HG02759 (cell line): Measurements from ENCODE around the gene DOC2A.
"Not testable (repeated sequence)": the region's sequence is repeated elsewhere in the genome, so short reads cannot be mapped to it uniquely, and the experiment has no call there.

ENCODE experiments used
- ATAC-seq: cut with Tn5 transposase; IDR thresholded peaks from one replicate; pipeline ENCODE4 v1.9.1; 2021; ENCODE audit warnings: mild to moderate bottlenecking, moderate library complexity; ENCODE audit not compliant: unreplicated experiment

The DOC2A gene

GRCh38 chr16:30027588-30028437 lies 17.0 kb upstream of the DOC2A start:
- no peak for ATAC-seq

DNA sequence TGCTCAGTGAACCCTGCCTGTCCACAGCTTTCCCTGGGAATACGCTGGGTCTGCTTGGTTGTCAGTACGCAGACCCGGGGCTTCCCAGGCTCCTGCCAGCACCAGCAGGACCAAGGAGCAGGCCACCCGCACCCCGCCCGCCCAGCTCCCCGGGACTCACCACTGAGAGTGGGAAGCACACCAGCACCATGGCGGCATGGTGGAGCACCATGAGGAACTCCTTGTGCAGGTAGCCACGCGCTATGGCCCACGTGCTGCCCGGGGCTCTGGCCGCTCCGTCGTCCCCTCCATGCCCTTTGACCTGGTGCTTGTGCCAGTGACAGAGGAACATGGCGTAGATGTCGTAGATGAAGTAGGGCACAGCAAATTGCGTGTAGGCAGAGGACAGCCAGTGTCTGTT lies 15.6 kb upstream of the DOC2A start:
- ATAC-seq: no peak

GRCh38 chr16:30025574-30025973 lies 14.7 kb upstream of the DOC2A start:
- ATAC-seq: no peak

GRCh38 chr16:30025156-30025555 lies 14.3 kb upstream of the DOC2A start:
- no peak for ATAC-seq

DNA sequence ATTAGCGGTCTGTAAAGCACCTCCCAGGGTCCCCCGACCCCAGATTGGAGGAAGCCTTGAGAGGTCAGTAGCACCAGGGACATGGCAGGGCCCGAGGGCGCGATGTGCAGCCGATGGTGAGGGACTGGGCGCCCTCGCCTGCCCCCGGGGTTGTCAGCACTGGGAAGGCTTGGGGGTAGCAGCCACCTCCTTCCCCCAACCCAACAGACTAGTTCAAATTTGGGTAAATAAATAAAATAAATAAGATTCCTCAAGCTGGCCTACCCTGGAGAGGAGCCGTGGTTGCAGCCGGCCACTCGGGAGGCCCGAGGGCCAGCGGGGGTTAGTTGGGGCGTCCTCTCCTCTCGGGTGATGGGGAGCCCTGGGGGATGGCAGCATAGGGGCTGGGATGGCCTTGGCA lies 13.6 kb upstream of the DOC2A start:
- ATAC-seq: no peak

GRCh38 chr16:30023586-30023985 lies 12.8 kb upstream of the DOC2A start:
- ATAC-seq: no peak

GRCh38 chr16:30022887-30023286 lies 12.1 kb upstream of the DOC2A start, which contains the start of gene C16orf92:
Gene C16orf92 (plus strand): TSS chr16:30023198. CDS start chr16:30023341, 143 bp downstream.
- no peak for ATAC-seq

DNA sequence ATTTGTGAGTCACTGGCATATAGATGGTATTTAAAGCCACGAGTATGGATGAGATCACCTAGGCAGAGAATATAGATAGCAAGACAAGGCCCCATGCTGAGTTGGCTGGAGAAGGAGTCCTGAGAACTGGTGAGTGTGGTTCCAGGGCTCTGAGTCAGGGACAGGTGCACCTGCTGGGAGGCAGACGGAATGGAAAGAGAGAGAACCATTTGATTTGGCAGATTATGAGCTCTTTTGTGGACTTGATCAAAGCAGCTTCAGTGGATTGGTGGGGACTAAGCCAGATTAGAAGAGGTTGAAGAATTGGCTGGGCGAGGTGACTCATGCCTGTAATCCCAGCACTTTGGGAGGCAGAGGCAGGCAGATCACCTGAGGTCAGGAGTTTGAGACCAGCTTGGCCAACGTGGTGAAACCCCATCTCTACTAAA lies 7.9 kb upstream of the DOC2A start:
- ATAC-seq: no peak

DNA sequence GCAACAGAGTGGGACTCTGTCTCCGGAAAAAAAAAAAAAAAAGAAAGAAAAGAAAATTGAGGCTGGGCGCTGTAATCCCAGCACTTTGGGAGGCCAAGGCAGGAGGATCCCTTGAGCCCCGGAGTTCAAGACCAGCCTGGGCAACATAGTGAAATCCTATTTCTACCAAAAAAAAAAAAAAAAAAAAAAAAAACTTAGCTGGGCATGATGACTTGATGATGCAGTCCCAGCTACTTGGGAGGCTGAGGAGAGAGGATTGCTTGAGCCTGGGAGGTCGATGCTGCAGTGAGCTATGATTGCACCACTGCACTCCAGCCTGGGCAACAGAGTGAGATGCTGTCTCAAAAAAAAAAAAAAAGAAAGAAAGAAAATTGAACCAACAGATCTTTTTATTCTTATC lies 7.1 kb upstream of the DOC2A start:
- ATAC-seq: not testable (repeated sequence)

DNA sequence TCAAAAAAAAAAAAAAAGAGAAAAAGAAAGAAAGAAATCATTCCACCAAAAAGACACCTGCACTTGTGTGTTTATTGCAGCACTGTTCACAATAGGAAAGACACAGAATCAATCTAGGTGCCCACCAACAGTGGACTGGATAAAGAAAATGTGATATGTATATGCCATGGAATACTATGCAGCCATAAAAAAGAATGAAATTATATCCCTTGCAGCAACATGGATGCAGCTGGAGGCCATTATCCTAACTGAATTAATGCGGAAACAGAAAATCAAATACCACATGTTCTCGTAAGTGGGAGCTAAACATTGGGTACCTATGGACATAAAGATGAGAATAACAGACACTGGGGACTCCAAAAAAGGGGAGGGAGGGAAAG lies 6.4 kb upstream of the DOC2A start:
- ATAC-seq: no peak

GRCh38 chr16:30016555-30017276 lies 5.9 kb upstream of the DOC2A start:
- no peak for ATAC-seq

- ATAC-seq: not testable (repeated sequence)
These were observed 4.6 kb upstream of the DOC2A start for GRCh38 chr16:30015450-30015849.

- ATAC-seq: not testable (repeated sequence)
These were observed 1.8 kb upstream of the DOC2A start for GRCh38 chr16:30012598-30012997.

DNA sequence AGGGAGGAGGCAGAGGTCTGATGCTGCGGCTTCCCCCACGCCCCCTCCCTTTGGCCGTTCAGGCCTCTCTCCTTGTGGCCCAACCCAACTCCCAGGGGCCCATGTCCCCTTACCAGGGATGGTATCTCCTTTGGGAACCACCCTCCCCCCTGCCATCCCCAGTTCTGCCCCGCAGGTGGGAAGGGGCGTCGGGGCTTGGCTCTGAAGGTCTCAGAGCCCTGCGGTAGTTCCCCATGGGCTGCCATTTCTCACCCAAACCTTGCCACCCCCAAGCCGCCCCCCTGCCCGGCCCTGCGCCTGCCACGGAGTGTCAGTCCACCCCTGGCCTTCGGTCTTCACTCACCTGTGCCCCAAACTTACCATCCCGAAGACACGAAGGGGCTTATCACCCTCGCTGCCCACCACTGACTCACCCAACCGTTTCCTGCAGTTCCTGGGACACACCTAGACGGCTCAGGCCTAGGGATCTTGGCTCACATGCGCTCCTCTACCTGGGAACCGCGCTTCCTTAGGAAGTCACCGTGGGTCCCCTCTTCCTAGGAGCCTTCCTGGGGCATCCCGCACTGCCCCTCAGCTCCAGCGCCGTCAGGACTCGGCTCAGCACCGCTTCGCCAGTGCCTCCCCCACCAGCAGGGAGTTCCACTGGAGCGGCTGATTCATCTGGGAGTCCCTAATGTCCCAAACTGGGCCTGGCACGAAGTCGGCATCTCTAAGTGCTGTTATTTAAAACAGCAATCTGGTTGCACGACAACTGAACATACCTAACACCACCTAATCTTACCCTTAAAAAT lies 1.1 kb upstream of the DOC2A start:
- no peak for ATAC-seq

DNA sequence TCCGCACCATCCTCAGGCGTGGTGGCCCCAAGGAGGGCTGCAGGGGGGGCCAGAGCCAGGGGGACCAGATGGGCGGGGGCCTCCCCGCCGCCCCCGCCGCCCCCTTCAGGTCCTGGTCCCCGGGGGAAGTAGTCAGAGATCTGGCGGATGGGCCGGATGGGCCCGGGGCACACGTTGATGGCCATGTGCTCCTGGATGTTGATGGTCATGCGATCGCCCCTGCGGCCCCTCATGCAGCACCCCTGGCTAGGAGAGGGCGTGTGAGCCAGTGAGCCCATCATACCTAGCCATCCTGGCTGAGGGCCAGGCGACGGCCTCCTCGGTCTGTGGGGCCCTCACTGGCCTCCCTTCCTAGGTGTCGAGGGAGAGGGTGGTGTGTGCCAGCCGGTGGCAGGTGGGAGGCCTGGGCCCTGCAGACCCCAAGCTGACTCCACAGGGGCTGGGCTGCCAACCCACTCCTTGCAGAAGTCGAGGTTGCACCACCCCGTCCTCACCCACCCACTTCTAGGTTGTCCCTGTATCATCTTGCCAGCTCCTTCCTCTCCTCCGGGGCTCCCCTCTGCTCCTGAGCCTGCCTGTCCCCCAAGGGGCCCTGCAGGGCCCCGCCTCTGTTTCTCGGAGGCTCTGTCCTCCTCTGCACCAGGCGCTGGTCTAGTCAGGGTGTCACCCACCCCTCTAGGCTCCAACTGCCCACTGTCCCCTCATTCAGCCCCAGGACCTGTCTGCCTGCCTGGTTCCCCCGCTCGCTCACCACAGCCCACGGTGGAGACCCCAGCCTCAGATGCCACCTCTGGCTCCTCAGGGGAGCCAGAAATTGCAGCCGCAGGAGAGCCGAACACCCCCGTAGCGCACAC lies 610 bp downstream of the DOC2A start:
- ATAC-seq: no peak

GRCh38 chr16:30009085-30009862 lies 1.6 kb downstream of the DOC2A start:
- ATAC-seq: no peak

DNA sequence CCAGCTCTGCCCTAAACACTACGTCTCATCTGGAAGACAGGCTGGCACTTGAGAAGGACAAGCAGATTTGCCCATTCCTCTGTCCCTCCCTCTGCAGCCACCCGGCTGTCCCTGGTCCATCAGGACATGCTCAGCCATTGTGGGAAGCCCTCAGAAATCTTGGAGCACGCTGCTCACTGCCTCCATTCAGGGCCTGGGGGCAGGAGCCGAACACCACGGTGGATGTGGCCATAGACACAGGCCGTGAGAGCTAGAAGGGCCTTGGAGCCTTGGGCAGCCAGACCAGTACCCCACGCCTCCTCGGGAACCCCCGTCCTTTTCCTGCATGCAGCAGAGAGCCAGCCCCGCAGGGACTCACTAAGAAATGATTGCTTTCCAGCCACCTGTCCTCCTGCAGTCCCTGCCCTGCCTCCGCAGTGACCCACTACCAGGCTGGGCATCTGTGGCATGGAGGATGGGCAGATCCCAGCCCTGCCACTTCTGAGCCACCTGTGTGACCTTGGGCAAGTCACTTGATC lies 3.4 kb downstream of the DOC2A start:
- ATAC-seq: no peak

- no peak for ATAC-seq
These were observed 4.0 kb downstream of the DOC2A start for GRCh38 chr16:30006659-30007377.

- ATAC-seq: no peak
These were observed 4.7 kb downstream of the DOC2A start for GRCh38 chr16:30006095-30006473.
